Activated CD4-positive, alpha-beta T cell treated with anti-CD3 and anti-CD28 coated beads for 36 hours (primary cell): Measurements from ENCODE around the gene NMUR2. TPM values are rescaled to one million over a fixed set of nuclear protein-coding genes. Genes with fewer than 3 reads are reported as not detected.

Experiments
- ATAC-seq: fragments of 200-7000 bp; cut with Tn5 transposase; one replicate; pipeline ENCODE4 v1.10.0; 2021; ENCODE audit warnings: mild to moderate bottlenecking, moderate library complexity
- CTCF ChIA-PET: fragments of 350-600 bp; sonication (Branson Sonifier 250); formaldehyde crosslinking; loops from one replicate; lab custom pipeline; 2021; ENCODE audit warnings: antibody characterized with exemption; lab: Charles Lee
- POLR2A ChIA-PET: fragments of 350-600 bp; sonication (Branson Sonifier 250); formaldehyde crosslinking; loops from one replicate; lab custom pipeline; 2021; ENCODE audit warnings: antibody characterized with exemption, inconsistent platforms; lab: Charles Lee
- DNase-seq: peaks from one replicate; pipeline ENCODE4 v3.0.0-alpha.2; 2020
- H3K27ac Mint-ChIP-seq: one replicate; pipeline ENCODE4 v1.8.0; 2021; ENCODE audit warnings: mixed read lengths
- H3K27me3 Mint-ChIP-seq: one replicate; pipeline ENCODE4 v1.8.0; 2021; ENCODE audit warnings: mixed read lengths
- H3K36me3 Mint-ChIP-seq: one replicate; pipeline ENCODE4 v1.8.0; 2021; ENCODE audit warnings: low read depth, mixed read lengths
- H3K4me1 Mint-ChIP-seq: one replicate; pipeline ENCODE4 v1.8.0; 2021; ENCODE audit warnings: mixed read lengths
- H3K4me3 Mint-ChIP-seq: one replicate; pipeline ENCODE4 v1.8.0; 2021; ENCODE audit warnings: mild to moderate bottlenecking, moderate library complexity, mixed read lengths
- H3K9me3 Mint-ChIP-seq: one replicate; pipeline ENCODE4 v1.8.0; 2021; ENCODE audit warnings: low read depth, mixed read lengths
- intact Hi-C, 2 experiments: fragments of 100-400 bp; cut with DNase I in 1 of 2; cut with micrococcal nuclease in 1 of 2; formaldehyde crosslinking; loops; one replicate each; pipeline versions ENCODE4 v1.14.2 to v1.15.1; 2022 to 2024; cut with DNase I, micrococcal nuclease
- total RNA-seq, 2 experiments: library from RNA; stranded (reverse); gene quantifications; one replicate each; pipeline ENCODE4 v1.2.3, GENCODE V29; 2021

Gene NMUR2
- total RNA-seq, 2 experiments from 2014 or later = not detected

- DNase-seq (no peak), ATAC-seq (no peak)
- peaks cover 5% of the 10 kb centered on the region for H3K27me3 Mint-ChIP-seq
- no peaks in the 10 kb centered on the region for H3K36me3 Mint-ChIP-seq
- H3K4me1 Mint-ChIP-seq = no peaks in the 10 kb centered on the region
- ChIA-PET CTCF (no interaction called here), POLR2A (no interaction called here)
- no peak overlapping the region for H3K4me3 Mint-ChIP-seq
- intact Hi-C loops = no loop called here
- H3K9me3 Mint-ChIP-seq = no peaks in the 10 kb centered on the region
- no peak overlapping the region for H3K27ac Mint-ChIP-seq
Observed at GRCh38 chr5:152369298-152369697, 35.8 kb downstream of the NMUR2 start.

- DNase-seq (no peak), ATAC-seq (no peak)
- H3K36me3 Mint-ChIP-seq = no peaks in the 10 kb centered on the region
- ChIA-PET CTCF (no interaction called here), POLR2A (no interaction called here)
- intact Hi-C loops = no loop called here
- no peak overlapping the region for H3K27ac Mint-ChIP-seq
- H3K4me1 Mint-ChIP-seq = no peaks in the 10 kb centered on the region
- no peak overlapping the region for H3K4me3 Mint-ChIP-seq
- no peaks in the 10 kb centered on the region for H3K9me3 Mint-ChIP-seq
- peaks cover 7% of the 10 kb centered on the region for H3K27me3 Mint-ChIP-seq
Observed at GRCh38 chr5:152367554-152367953, 37.5 kb downstream of the NMUR2 start.

DNA sequence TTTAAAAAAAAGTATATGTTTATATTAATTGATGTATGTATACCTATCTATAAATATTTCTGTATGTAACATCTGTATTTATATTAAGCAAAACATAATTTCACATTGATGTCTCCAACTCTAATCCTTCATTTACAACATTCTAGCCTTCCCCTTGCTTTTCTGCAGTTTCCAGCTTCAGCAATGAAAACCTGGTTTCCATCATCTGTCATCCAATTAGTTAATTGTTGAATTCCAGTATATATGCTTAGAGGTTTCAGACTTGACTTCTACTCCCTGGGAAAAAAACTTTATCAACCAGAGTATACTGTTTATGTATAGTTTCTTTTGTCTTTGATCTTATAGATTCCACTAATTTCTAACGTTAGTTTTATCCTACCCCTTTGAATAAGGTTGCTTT, 38.4 kb downstream of the NMUR2 start:
- DNase-seq = no peak
- peaks cover 7% of the 10 kb centered on the region for H3K27me3 Mint-ChIP-seq
- H3K4me1 Mint-ChIP-seq = no peaks in the 10 kb centered on the region
- no peaks in the 10 kb centered on the region for H3K9me3 Mint-ChIP-seq
- H3K36me3 Mint-ChIP-seq = no peaks in the 10 kb centered on the region
- H3K27ac Mint-ChIP-seq = no peak overlapping the region
- ChIA-PET CTCF (no interaction called here), POLR2A (no interaction called here)
- H3K4me3 Mint-ChIP-seq = no peak overlapping the region
- intact Hi-C loops = no loop called here
- no peak for ATAC-seq

GRCh38 chr5:152364899-152365298, 40.2 kb downstream of the NMUR2 start:
- no peaks in the 10 kb centered on the region for H3K9me3 Mint-ChIP-seq
- H3K27ac Mint-ChIP-seq = no peak overlapping the region
- H3K4me1 Mint-ChIP-seq = no peaks in the 10 kb centered on the region
- intact Hi-C loops = no loop called here
- DNase-seq (no peak), ATAC-seq (no peak)
- CTCF ChIA-PET = interaction anchor here (0.5 to 1.0 kb wide), 2 partner anchors 15 to 49 kb away, joined by 3 to 6 read pairs; no protein-coding TSS in a partner anchor
- POLR2A ChIA-PET = no interaction called here
- H3K27me3 Mint-ChIP-seq = peaks cover 6% of the 10 kb centered on the region
- H3K36me3 Mint-ChIP-seq = no peaks in the 10 kb centered on the region
- H3K4me3 Mint-ChIP-seq = no peak overlapping the region

DNA sequence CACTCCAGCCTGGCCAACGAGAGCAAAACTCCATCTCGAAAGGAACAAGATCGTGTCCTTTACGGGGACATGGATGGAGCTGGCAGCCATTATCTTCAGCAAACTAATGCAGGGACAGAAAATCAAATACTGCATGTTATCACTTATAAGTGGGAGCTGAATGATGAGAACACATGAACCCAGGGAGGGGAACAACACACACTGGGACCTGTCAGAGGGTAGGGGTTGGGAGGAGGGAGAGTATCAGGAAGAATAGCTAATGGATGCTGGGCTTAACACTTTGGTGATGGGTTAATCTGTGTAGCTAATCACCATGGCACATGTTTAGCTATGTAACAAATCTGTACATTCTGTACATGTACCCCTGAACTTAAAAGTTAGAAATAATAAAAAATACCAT, 40.9 kb downstream of the NMUR2 start:
- Mint-ChIP-seq H3K4me1 (no peaks in the 10 kb centered on the region), H3K9me3 (no peaks in the 10 kb centered on the region), H3K27me3 (peaks cover 4% of the 10 kb centered on the region), H3K27ac (no peak overlapping the region), H3K36me3 (no peaks in the 10 kb centered on the region), H3K4me3 (no peak overlapping the region)
- ATAC-seq (no peak), DNase-seq (no peak)
- CTCF ChIA-PET = interaction anchor here (0.5 to 1.0 kb wide), 2 partner anchors 15 to 48 kb away, joined by 3 to 6 read pairs; no protein-coding TSS in a partner anchor
- POLR2A ChIA-PET = no interaction called here
- intact Hi-C loops = no loop called here

DNA sequence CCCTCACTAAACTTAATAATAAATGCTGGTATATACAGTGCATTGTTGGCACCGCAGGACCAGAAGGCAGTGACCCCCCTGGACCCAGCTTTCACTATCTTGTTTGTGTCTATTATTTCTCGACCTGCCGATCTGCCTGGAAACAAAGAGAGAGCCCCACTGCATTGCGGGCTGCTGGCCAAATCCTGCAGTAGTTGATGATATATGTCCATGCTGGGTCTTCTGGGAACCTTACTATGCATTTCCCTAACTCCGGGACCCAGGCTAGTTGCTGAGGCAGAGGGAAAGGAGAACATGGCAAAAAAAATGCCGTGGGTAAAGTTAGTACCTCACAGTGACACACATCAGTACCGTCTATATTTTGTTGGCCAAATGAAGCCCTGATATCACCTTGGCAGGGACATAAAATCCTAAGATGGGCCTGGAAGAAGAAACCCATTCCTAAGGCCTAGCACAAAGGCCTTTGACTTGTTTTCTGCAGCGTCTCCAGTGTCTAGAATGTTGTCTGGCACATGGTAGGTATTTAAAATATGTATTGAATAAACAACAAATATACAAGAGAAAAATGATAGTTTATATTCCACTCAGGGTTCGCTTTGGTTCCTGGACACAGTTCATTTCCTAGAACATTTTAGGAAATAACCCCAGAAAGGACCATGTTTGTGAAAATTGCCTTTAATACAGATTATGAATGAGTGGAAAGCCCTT, 46.1 kb downstream of the NMUR2 start:
- POLR2A ChIA-PET = no interaction called here
- H3K4me3 Mint-ChIP-seq = no peak overlapping the region
- no peak overlapping the region for H3K27ac Mint-ChIP-seq
- peaks cover 4% of the 10 kb centered on the region for H3K27me3 Mint-ChIP-seq
- H3K4me1 Mint-ChIP-seq = no peaks in the 10 kb centered on the region
- no peaks in the 10 kb centered on the region for H3K36me3 Mint-ChIP-seq
- H3K9me3 Mint-ChIP-seq = no peaks in the 10 kb centered on the region
- CTCF ChIA-PET = no interaction called here
- intact Hi-C loops = no loop called here
- DNase-seq (no peak), ATAC-seq (no peak)

GRCh38 chr5:152356506-152356905, 48.6 kb downstream of the NMUR2 start:
- no peak overlapping the region for H3K27ac Mint-ChIP-seq
- intact Hi-C loops = no loop called here
- peaks cover 4% of the 10 kb centered on the region for H3K27me3 Mint-ChIP-seq
- no peaks in the 10 kb centered on the region for H3K9me3 Mint-ChIP-seq
- DNase-seq (no peak), ATAC-seq (no peak)
- H3K36me3 Mint-ChIP-seq = no peaks in the 10 kb centered on the region
- no peak overlapping the region for H3K4me3 Mint-ChIP-seq
- ChIA-PET POLR2A (no interaction called here), CTCF (no interaction called here)
- H3K4me1 Mint-ChIP-seq = no peaks in the 10 kb centered on the region

- no peak for DNase-seq
- intact Hi-C loops = no loop called here
- H3K27ac Mint-ChIP-seq = no peak overlapping the region
- no peaks in the 10 kb centered on the region for H3K36me3 Mint-ChIP-seq
- POLR2A ChIA-PET = no interaction called here
- CTCF ChIA-PET = no interaction called here
- H3K4me3 Mint-ChIP-seq = no peak overlapping the region
- H3K27me3 Mint-ChIP-seq = peaks cover 2% of the 10 kb centered on the region
- no peaks in the 10 kb centered on the region for H3K4me1 Mint-ChIP-seq
- no peak for ATAC-seq
- no peaks in the 10 kb centered on the region for H3K9me3 Mint-ChIP-seq
Observed at GRCh38 chr5:152355061-152355460, 50.0 kb downstream of the NMUR2 start.

GRCh38 chr5:152353001-152353400, 52.1 kb downstream of the NMUR2 start:
- intact Hi-C loops = no loop called here
- H3K27ac Mint-ChIP-seq = no peak overlapping the region
- DNase-seq = no peak
- no peak for ATAC-seq
- ChIA-PET CTCF (no interaction called here), POLR2A (no interaction called here)
- H3K36me3 Mint-ChIP-seq = no peaks in the 10 kb centered on the region
- H3K9me3 Mint-ChIP-seq = no peaks in the 10 kb centered on the region
- H3K27me3 Mint-ChIP-seq = peaks cover 2% of the 10 kb centered on the region
- H3K4me1 Mint-ChIP-seq = no peaks in the 10 kb centered on the region
- H3K4me3 Mint-ChIP-seq = no peak overlapping the region

DNA sequence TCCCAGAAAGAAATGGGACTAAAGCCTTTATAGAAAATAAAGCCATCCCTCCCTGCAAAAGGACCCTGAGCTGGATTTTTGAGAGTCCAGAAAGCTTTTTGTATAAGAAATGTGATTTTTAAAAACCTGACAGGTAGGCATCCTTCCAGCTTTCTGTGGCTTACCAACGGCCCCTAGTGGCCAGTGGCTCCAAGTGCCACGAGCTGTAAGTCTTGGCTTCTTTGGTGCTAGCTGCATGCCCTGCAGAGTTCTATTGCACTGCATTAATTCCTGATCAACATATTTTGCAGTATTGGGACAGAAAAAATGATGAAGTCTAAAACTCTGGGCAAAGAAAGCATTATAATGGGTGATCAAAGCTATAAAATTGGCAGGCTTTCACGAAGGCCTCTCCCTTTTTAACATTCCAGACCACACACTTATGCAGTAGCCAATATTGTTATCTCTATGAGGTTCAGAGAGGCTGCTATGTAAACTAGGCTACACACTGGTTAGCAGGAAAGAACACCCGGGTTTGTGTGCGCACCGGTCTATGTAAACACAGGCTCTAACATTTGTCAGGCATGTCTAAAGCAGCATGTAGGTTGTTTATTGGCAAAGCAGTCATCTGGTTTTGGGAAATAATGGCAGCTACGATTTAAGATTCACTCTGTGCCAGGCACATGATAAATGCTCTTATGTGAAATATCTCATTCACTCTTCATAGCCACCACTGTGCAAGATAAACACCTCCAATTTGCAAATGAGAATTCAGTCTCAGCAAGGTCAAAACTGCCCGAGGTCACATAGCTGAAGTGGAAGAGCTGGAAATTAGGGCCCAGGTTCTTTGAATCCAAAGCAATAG, 55.2 kb downstream of the NMUR2 start:
- Mint-ChIP-seq H3K4me1 (no peaks in the 10 kb centered on the region), H3K4me3 (no peak overlapping the region), H3K9me3 (peaks cover 3% of the 10 kb centered on the region), H3K27ac (no peak overlapping the region), H3K36me3 (no peaks in the 10 kb centered on the region), H3K27me3 (peaks cover 2% of the 10 kb centered on the region)
- ChIA-PET POLR2A (no interaction called here), CTCF (interaction anchor here (0.6 to 4.7 kb wide), 20 partner anchors 11 to 691 kb away, joined by 3 to 34 read pairs (median 3); no protein-coding TSS in a partner anchor)
- DNase-seq (peak; percentile 61), ATAC-seq (no peak)
- intact Hi-C loops = loop anchor here (1.0 to 5.0 kb wide), 4 partner anchors 208 to 693 kb away; no protein-coding TSS in a partner anchor
